HepG2 (cell line): ENCODE measurements around the gene TH. TPM values are rescaled to one million over a fixed set of nuclear protein-coding genes. Genes with fewer than 3 reads are reported as not detected.

ENCODE experiments used
- CBX1 ChIP-seq: IDR thresholded peaks from one replicate; pipeline ENCODE4 v1.6.1; 2016; ENCODE audit warnings: antibody characterized with exemption, low read depth
- FOXC1 ChIP-seq: sonication (generic); formaldehyde crosslinking; IDR thresholded peaks from 2 replicates; pipeline ENCODE4 v1.8.0; 2022; ENCODE audit warnings: mild to moderate bottlenecking, missing genetic modification reagents, borderline replicate concordance
- GTF3A ChIP-seq: sonication (generic); formaldehyde crosslinking; conservative IDR thresholded peaks from 2 replicates; pipeline ENCODE4 v1.4.0; 2020; ENCODE audit warnings: mild to moderate bottlenecking, missing genetic modification reagents
- IRF9 ChIP-seq: sonication (generic); formaldehyde crosslinking; IDR thresholded peaks from 2 replicates; pipeline ENCODE4 v1.8.0; 2022; ENCODE audit warnings: missing genetic modification reagents, mild to moderate bottlenecking, borderline replicate concordance
- MTA3 ChIP-seq: sonication (generic); formaldehyde crosslinking; IDR thresholded peaks from 2 replicates; pipeline ENCODE4 v1.4.0; 2020; ENCODE audit warnings: missing genetic modification reagents
- NR2F6 ChIP-seq, 2 experiments: IDR thresholded peaks; 2 replicates each; pipeline ENCODE4 v1.6.1; 2016; ENCODE audit warnings: antibody characterized with exemption in 1 of 2, mild to moderate bottlenecking in 1 of 2
- ZFP1 ChIP-seq: IDR thresholded peaks from 2 replicates; pipeline ENCODE4 v1.6.1; 2016
- ZFY ChIP-seq: sonication (generic); formaldehyde crosslinking; IDR thresholded peaks from 2 replicates; pipeline ENCODE4 v1.4.0; 2020; ENCODE audit warnings: missing genetic modification reagents
- ZNF350 ChIP-seq: sonication (generic); formaldehyde crosslinking; IDR thresholded peaks from 2 replicates; pipeline ENCODE4 v1.4.0; 2020; ENCODE audit warnings: mild to moderate bottlenecking, low read depth, missing genetic modification reagents, borderline replicate concordance
- ZNF572 ChIP-seq: sonication (generic); formaldehyde crosslinking; IDR thresholded peaks from 2 replicates; pipeline ENCODE4 v1.5.1; 2020; ENCODE audit warnings: mild to moderate bottlenecking, missing genetic modification reagents
- polyA plus RNA-seq, 8 experiments: library from polyadenylated mRNA; depleted of rRNA in 3 of 8; stranded (reverse) in 7 of 8; unstranded in 1 of 8; fragments of >200 nt; fragmentation: Illumina TruSeq in 4 of 8; extraction: Trizol in 4 of 8; gene quantifications; 2 replicates each; pipeline versions ENCODE4 v1.2.1 to v1.2.3, GENCODE V29; 2011 to 2016; ENCODE audit warnings: low read depth in 4 of 8, missing spikeins in 1 of 8, mixed read lengths in 1 of 8; ENCODE audit not compliant: insufficient read depth in 1 of 8
- total RNA-seq, 5 experiments: library from RNA; depleted of rRNA; stranded (reverse); fragments of >200 nt; fragmentation: Illumina TruSeq; extraction: Trizol; gene quantifications; 2 replicates each; pipeline ENCODE4 v1.2.3, GENCODE V29; 2016; ENCODE audit warnings: low read depth in 1 of 5
- TF ChIP-seq, protein P1 (sequence below), 2 experiments: sonication (generic) in 1 of 2; formaldehyde crosslinking in 1 of 2; IDR thresholded peaks; 2 replicates each; pipeline versions ENCODE4 v1.4.0 to v1.6.1; 2016 to 2020; ENCODE audit warnings: borderline replicate concordance in 1 of 2, low read depth in 1 of 2, mild to moderate bottlenecking in 1 of 2, missing genetic modification reagents in 1 of 2
- TF ChIP-seq, protein P2 (sequence below): sonication (generic); formaldehyde crosslinking; IDR thresholded peaks from 2 replicates; pipeline ENCODE4 v1.4.0; 2020; ENCODE audit warnings: missing genetic modification reagents, borderline replicate concordance
- TF ChIP-seq, protein P3 (sequence below): sonication (generic); formaldehyde crosslinking; conservative IDR thresholded peaks from 2 replicates; pipeline ENCODE4 v1.5.0; 2020; ENCODE audit warnings: missing genetic modification reagents
- TF ChIP-seq, protein P4 (sequence below): sonication (generic); formaldehyde crosslinking; IDR thresholded peaks from 2 replicates; pipeline ENCODE4 v1.4.0; 2020; ENCODE audit warnings: missing genetic modification reagents, low read depth, mild to moderate bottlenecking, borderline replicate concordance
- TF ChIP-seq, protein P5 (sequence below): sonication (generic); formaldehyde crosslinking; IDR thresholded peaks from 2 replicates; pipeline ENCODE4 v1.5.0; 2020; ENCODE audit warnings: mild to moderate bottlenecking, low read depth, missing genetic modification reagents, borderline replicate concordance

The TH gene
- total and polyA plus RNA-seq, 2 of the 13 experiments (the other 11 are each of a cell fraction or from before 2014, with no cell fraction given): 0.36 TPM; not detected in 1

DNA sequence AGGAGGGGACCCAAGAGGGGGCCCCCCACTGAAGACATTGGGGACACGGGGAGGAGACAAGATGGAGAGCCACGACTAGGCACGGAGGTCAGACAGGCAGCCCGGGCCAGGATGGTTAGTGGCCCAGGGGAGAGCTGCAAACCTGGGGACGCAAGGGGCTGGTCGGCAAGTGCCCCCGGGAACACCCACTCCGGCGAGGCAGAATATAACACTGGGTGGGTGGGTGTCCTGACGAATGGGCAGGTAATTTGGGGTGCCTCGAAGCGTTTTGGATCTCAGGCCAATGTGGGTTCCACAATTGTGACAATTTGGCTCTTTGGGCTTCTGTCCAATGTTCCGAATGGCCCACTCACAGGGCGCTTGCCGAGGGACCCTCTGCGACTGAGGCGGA, 42.3 kb downstream of the TH start (continued):
- TF ChIP-seq, protein P1, sequence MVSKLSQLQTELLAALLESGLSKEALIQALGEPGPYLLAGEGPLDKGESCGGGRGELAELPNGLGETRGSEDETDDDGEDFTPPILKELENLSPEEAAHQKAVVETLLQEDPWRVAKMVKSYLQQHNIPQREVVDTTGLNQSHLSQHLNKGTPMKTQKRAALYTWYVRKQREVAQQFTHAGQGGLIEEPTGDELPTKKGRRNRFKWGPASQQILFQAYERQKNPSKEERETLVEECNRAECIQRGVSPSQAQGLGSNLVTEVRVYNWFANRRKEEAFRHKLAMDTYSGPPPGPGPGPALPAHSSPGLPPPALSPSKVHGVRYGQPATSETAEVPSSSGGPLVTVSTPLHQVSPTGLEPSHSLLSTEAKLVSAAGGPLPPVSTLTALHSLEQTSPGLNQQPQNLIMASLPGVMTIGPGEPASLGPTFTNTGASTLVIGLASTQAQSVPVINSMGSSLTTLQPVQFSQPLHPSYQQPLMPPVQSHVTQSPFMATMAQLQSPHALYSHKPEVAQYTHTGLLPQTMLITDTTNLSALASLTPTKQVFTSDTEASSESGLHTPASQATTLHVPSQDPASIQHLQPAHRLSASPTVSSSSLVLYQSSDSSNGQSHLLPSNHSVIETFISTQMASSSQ (IDR thresholded peaks at IDR 0.05; ENCODE audit: low read depth): peak; percentile 1; the same call in 1 of the 2 replicates
- TF ChIP-seq, protein P1 (CRISPR knock-in tag; IDR thresholded peaks at IDR 0.05; ENCODE audit: borderline replicate concordance): no peak
- TF ChIP-seq, protein P2, sequence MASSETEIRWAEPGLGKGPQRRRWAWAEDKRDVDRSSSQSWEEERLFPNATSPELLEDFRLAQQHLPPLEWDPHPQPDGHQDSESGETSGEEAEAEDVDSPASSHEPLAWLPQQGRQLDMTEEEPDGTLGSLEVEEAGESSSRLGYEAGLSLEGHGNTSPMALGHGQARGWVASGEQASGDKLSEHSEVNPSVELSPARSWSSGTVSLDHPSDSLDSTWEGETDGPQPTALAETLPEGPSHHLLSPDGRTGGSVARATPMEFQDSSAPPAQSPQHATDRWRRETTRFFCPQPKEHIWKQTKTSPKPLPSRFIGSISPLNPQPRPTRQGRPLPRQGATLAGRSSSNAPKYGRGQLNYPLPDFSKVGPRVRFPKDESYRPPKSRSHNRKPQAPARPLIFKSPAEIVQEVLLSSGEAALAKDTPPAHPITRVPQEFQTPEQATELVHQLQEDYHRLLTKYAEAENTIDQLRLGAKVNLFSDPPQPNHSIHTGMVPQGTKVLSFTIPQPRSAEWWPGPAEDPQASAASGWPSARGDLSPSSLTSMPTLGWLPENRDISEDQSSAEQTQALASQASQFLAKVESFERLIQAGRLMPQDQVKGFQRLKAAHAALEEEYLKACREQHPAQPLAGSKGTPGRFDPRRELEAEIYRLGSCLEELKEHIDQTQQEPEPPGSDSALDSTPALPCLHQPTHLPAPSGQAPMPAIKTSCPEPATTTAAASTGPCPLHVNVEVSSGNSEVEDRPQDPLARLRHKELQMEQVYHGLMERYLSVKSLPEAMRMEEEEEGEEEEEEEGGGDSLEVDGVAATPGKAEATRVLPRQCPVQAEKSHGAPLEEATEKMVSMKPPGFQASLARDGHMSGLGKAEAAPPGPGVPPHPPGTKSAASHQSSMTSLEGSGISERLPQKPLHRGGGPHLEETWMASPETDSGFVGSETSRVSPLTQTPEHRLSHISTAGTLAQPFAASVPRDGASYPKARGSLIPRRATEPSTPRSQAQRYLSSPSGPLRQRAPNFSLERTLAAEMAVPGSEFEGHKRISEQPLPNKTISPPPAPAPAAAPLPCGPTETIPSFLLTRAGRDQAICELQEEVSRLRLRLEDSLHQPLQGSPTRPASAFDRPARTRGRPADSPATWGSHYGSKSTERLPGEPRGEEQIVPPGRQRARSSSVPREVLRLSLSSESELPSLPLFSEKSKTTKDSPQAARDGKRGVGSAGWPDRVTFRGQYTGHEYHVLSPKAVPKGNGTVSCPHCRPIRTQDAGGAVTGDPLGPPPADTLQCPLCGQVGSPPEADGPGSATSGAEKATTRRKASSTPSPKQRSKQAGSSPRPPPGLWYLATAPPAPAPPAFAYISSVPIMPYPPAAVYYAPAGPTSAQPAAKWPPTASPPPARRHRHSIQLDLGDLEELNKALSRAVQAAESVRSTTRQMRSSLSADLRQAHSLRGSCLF (CRISPR knock-in tag): no peak
- TF ChIP-seq IRF9 (CRISPR knock-in tag) (no peak), ZFP1 (CRISPR knock-in tag) (0 out of 2 replicates have a peak, but pooled peaks have one; percentile 2), GTF3A (no peak), ZFY (CRISPR knock-in tag) (0 out of 2 replicates have a peak, but pooled peaks have one; percentile 23), ZNF350 (0 out of 2 replicates have a peak, but pooled peaks have one; percentile 12), NR2F6 (IDR thresholded peaks at IDR 0.05) (0 out of 2 replicates have a peak, but pooled peaks have one; percentile 43), NR2F6 (CRISPR knock-in tag; IDR thresholded peaks at IDR 0.05) (peak; percentile 2; the same call in 1 of the 2 replicates), MTA3 (CRISPR knock-in tag) (no peak), ZNF572 (no peak), CBX1 (no peak), FOXC1 (CRISPR knock-in tag) (no peak)
- TF ChIP-seq, protein P3, sequence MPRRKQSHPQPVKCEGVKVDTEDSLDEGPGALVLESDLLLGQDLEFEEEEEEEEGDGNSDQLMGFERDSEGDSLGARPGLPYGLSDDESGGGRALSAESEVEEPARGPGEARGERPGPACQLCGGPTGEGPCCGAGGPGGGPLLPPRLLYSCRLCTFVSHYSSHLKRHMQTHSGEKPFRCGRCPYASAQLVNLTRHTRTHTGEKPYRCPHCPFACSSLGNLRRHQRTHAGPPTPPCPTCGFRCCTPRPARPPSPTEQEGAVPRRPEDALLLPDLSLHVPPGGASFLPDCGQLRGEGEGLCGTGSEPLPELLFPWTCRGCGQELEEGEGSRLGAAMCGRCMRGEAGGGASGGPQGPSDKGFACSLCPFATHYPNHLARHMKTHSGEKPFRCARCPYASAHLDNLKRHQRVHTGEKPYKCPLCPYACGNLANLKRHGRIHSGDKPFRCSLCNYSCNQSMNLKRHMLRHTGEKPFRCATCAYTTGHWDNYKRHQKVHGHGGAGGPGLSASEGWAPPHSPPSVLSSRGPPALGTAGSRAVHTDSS (CRISPR knock-in tag): no peak
- TF ChIP-seq, protein P4, sequence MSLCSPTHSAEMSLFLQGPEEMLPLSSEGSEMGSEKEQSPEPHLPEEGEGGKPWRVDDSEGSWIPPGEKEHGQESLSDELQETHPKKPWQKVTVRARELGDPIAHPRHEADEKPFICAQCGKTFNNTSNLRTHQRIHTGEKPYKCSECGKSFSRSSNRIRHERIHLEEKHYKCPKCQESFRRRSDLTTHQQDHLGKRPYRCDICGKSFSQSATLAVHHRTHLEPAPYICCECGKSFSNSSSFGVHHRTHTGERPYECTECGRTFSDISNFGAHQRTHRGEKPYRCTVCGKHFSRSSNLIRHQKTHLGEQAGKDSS (CRISPR knock-in tag): no peak
- TF ChIP-seq, protein P5, sequence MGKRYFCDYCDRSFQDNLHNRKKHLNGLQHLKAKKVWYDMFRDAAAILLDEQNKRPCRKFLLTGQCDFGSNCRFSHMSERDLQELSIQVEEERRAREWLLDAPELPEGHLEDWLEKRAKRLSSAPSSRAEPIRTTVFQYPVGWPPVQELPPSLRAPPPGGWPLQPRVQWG: 0 out of 2 replicates have a peak, but pooled peaks have one; percentile 60
